T-helper 2 cell treated with Interferon-gamma antibody and Interleukin-4, amounts not matched to agents 5 μg/mL and 100 μg/mL, for 36 hours (primary cell): ENCODE results near the gene IGLL5.

Experiments
- DNase-seq: peaks from one replicate; pipeline ENCODE4 v3.0.0; 2021; ENCODE audit warnings: low spot score
- H3K27ac Mint-ChIP-seq: one replicate; pipeline ENCODE4 v1.8.0; 2021; ENCODE audit warnings: mild to moderate bottlenecking, mixed read lengths
- H3K27me3 Mint-ChIP-seq: one replicate; pipeline ENCODE4 v1.8.0; 2021; ENCODE audit warnings: low read depth, mixed read lengths
- H3K36me3 Mint-ChIP-seq: one replicate; pipeline ENCODE4 v1.8.0; 2021; ENCODE audit warnings: low read depth, mixed read lengths
- H3K4me1 Mint-ChIP-seq: one replicate; pipeline ENCODE4 v1.8.0; 2021; ENCODE audit warnings: low read depth, mixed read lengths
- H3K4me3 Mint-ChIP-seq: one replicate; pipeline ENCODE4 v1.8.0; 2022; ENCODE audit warnings: mild to moderate bottlenecking, moderate library complexity, mixed read lengths
- H3K9me3 Mint-ChIP-seq: one replicate; pipeline ENCODE4 v1.8.0; 2021; ENCODE audit warnings: mixed read lengths

The IGLL5 gene

GRCh38 chr22:22871536-22872278 is 15.9 kb upstream of the IGLL5 start:
- Mint-ChIP-seq H3K4me3 (no peak overlapping the region), H3K27me3 (peaks cover 42% of the 10 kb centered on the region), H3K4me1 (peaks cover 2% of the 10 kb centered on the region), H3K27ac (no peak overlapping the region), H3K36me3 (no peaks in the 10 kb centered on the region), H3K9me3 (no peaks in the 10 kb centered on the region)
- DNase-seq: no peak

GRCh38 chr22:22872722-22873708 is 14.6 kb upstream of the IGLL5 start:
- no peaks in the 10 kb centered on the region for H3K4me1 Mint-ChIP-seq
- no peaks in the 10 kb centered on the region for H3K9me3 Mint-ChIP-seq
- no peak overlapping the region for H3K4me3 Mint-ChIP-seq
- H3K36me3 Mint-ChIP-seq: no peaks in the 10 kb centered on the region
- no peak overlapping the region for H3K27ac Mint-ChIP-seq
- DNase-seq: no peak
- peaks cover 35% of the 10 kb centered on the region for H3K27me3 Mint-ChIP-seq

- H3K36me3 Mint-ChIP-seq: no peaks in the 10 kb centered on the region
- H3K4me1 Mint-ChIP-seq: no peaks in the 10 kb centered on the region
- H3K27ac Mint-ChIP-seq: no peak overlapping the region
- H3K9me3 Mint-ChIP-seq: no peaks in the 10 kb centered on the region
- H3K4me3 Mint-ChIP-seq: no peak overlapping the region
- peaks cover 17% of the 10 kb centered on the region for H3K27me3 Mint-ChIP-seq
- peak; percentile 40 for DNase-seq
Observed at GRCh38 chr22:22877523-22878210, 9.9 kb upstream of the IGLL5 start.

- H3K4me3 Mint-ChIP-seq: no peak overlapping the region
- H3K27ac Mint-ChIP-seq: no peak overlapping the region
- peaks cover 17% of the 10 kb centered on the region for H3K27me3 Mint-ChIP-seq
- H3K9me3 Mint-ChIP-seq: no peaks in the 10 kb centered on the region
- H3K4me1 Mint-ChIP-seq: no peaks in the 10 kb centered on the region
- DNase-seq: no peak
- no peaks in the 10 kb centered on the region for H3K36me3 Mint-ChIP-seq
Observed at GRCh38 chr22:22878211-22878570, 9.4 kb upstream of the IGLL5 start.

GRCh38 chr22:22878801-22879674 is 8.6 kb upstream of the IGLL5 start:
- H3K9me3 Mint-ChIP-seq: no peaks in the 10 kb centered on the region
- H3K36me3 Mint-ChIP-seq: no peaks in the 10 kb centered on the region
- H3K27ac Mint-ChIP-seq: no peak overlapping the region
- H3K27me3 Mint-ChIP-seq: peaks cover 19% of the 10 kb centered on the region
- H3K4me3 Mint-ChIP-seq: no peak overlapping the region
- H3K4me1 Mint-ChIP-seq: peaks cover 3% of the 10 kb centered on the region
- DNase-seq: no peak

- no peak overlapping the region for H3K27ac Mint-ChIP-seq
- no peaks in the 10 kb centered on the region for H3K36me3 Mint-ChIP-seq
- H3K4me3 Mint-ChIP-seq: no peak overlapping the region
- H3K27me3 Mint-ChIP-seq: peaks cover 19% of the 10 kb centered on the region
- H3K9me3 Mint-ChIP-seq: no peaks in the 10 kb centered on the region
- no peak for DNase-seq
- H3K4me1 Mint-ChIP-seq: peaks cover 9% of the 10 kb centered on the region
Observed at GRCh38 chr22:22879675-22880155, 7.9 kb upstream of the IGLL5 start.

GRCh38 chr22:22880645-22881044 is 7.0 kb upstream of the IGLL5 start:
- no peaks in the 10 kb centered on the region for H3K9me3 Mint-ChIP-seq
- no peak overlapping the region for H3K4me3 Mint-ChIP-seq
- H3K4me1 Mint-ChIP-seq: peaks cover 9% of the 10 kb centered on the region
- DNase-seq: no peak
- H3K27ac Mint-ChIP-seq: no peak overlapping the region
- peaks cover 18% of the 10 kb centered on the region for H3K27me3 Mint-ChIP-seq
- no peaks in the 10 kb centered on the region for H3K36me3 Mint-ChIP-seq

GRCh38 chr22:22881116-22882000 is 6.3 kb upstream of the IGLL5 start:
- peaks cover 9% of the 10 kb centered on the region for H3K4me1 Mint-ChIP-seq
- no peak overlapping the region for H3K4me3 Mint-ChIP-seq
- no peak overlapping the region for H3K27ac Mint-ChIP-seq

GRCh38 chr22:22882033-22882717 is 5.4 kb upstream of the IGLL5 start:
- H3K36me3 Mint-ChIP-seq: no peaks in the 10 kb centered on the region
- DNase-seq: no peak
- H3K4me1 Mint-ChIP-seq: peaks cover 9% of the 10 kb centered on the region
- H3K27ac Mint-ChIP-seq: no peak overlapping the region
- H3K27me3 Mint-ChIP-seq: peaks cover 21% of the 10 kb centered on the region
- no peak overlapping the region for H3K4me3 Mint-ChIP-seq
- no peaks in the 10 kb centered on the region for H3K9me3 Mint-ChIP-seq

More at GRCh38 chr22:22881116-22882000, 6.3 kb upstream of the IGLL5 start:
- Mint-ChIP-seq H3K9me3 (no peaks in the 10 kb centered on the region), H3K27me3 (peaks cover 16% of the 10 kb centered on the region), H3K36me3 (no peaks in the 10 kb centered on the region)
- no peak for DNase-seq

- H3K4me3 Mint-ChIP-seq: no peak overlapping the region
- H3K9me3 Mint-ChIP-seq: no peaks in the 10 kb centered on the region
- H3K27me3 Mint-ChIP-seq: peaks cover 21% of the 10 kb centered on the region
- no peak overlapping the region for H3K27ac Mint-ChIP-seq
- peaks cover 9% of the 10 kb centered on the region for H3K4me1 Mint-ChIP-seq
- DNase-seq: no peak
- H3K36me3 Mint-ChIP-seq: no peaks in the 10 kb centered on the region
Observed at GRCh38 chr22:22883090-22883727, 4.4 kb upstream of the IGLL5 start.

- H3K27ac Mint-ChIP-seq: no peak overlapping the region
- H3K4me1 Mint-ChIP-seq: peaks cover 9% of the 10 kb centered on the region
- peaks cover 24% of the 10 kb centered on the region for H3K27me3 Mint-ChIP-seq
- DNase-seq: peak; percentile 60
- no peaks in the 10 kb centered on the region for H3K9me3 Mint-ChIP-seq
- H3K36me3 Mint-ChIP-seq: no peaks in the 10 kb centered on the region
- no peak overlapping the region for H3K4me3 Mint-ChIP-seq
Observed at GRCh38 chr22:22884010-22884887, 3.4 kb upstream of the IGLL5 start.
